Measurements from ENCODE around the gene AGAP3. TPM values are rescaled to one million over a fixed set of nuclear protein-coding genes. Genes with fewer than 3 reads are reported as not detected.

AGAP3 gene
- total RNA-seq, 1 experiment from 2014 or later: 103 TPM

DNA sequence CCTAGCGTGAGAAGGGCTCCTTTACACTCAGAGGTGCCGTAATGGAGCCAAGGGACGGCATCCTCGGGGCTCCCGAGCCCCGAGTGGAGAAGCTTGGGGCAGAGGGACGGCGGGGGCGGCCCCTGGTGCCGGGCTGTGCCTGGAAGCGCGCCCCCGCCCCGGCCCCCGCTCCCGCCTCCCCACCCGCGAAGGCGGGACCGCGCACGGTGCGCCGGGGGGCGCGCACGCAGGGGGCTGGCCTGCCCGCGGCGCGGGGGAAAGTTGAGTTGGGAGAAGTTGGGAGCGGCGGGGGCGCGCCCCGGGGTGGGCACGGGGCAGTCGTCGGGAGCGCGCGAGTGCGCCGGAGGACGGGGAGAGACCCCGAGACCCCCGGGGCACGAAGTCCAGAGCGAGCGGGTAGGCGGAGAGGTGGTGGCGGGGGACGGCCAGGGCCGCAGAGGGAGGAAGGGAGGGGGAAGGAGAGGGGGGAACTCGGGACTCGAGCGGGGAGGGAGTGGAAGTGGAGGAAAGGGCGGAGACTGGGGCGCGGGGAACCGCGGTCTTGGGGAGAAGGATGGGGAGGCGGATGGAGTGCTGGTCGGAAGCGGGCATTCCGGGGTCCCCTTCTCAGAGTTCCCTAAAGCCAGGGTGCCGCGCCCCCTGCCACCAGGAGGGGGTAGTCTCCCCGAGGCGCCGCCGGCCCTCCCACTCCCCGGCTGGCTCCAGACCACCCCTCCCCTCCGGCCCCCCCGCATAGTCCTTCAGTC is 26.7 kb upstream of the AGAP3 start, which contains the start of gene SLC4A2:
Gene SLC4A2, plus strand, starts transcription at position 223 of the 746 bp plus-strand sequence. CDS start 2,399 bp downstream, outside the sequence.
- peak; percentile 28 for ATAC-seq
- H3K4me1 ChIP-seq (ENCODE audit: control insufficient read depth, insufficient read depth, low read length): peaks cover 38% of the 10 kb centered on the region

DNA sequence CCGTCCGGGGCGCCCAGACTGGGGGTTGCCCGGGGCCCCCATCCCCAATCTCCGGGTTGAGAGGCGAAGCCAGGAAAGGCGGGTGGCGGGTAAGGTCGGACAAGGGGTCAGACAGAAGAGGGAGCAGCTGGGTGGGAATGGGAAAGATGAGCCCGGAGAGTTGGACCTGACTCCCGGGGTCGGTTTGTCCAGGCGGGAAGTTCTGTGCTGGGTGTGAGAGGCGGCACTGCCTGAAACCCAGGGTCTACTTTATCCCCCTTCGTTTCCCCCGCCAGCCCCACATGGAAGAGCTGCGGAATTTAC is 26.2 kb upstream of the AGAP3 start:
- no TSS peak for BruUV-seq (replicated peaks)
- intact Hi-C loops (cut with micrococcal nuclease; ENCODE audit: unreplicated experiment): no loop called here
- Histone ChIP-seq H3K27ac (ENCODE audit: low read length) (peak overlapping the region; percentile 94), H3K27me3 (ENCODE audit: control insufficient read depth, insufficient read depth, low read length) (no peaks in the 10 kb centered on the region), H3K4me3 (ENCODE audit: low read depth in 2 of 2, low read length in 2 of 2) (peak overlapping the region; percentile 83 to 94), H3K36me3 (ENCODE audit: control insufficient read depth, insufficient read depth, low read length) (peaks cover 5% of the 10 kb centered on the region), H3K9me3 (ENCODE audit: control insufficient read depth, insufficient read depth, low read depth, low read length) (no peaks in the 10 kb centered on the region), H3K4me1 (ENCODE audit: control insufficient read depth, insufficient read depth, low read length) (peaks cover 41% of the 10 kb centered on the region)
- DNase-seq (ENCODE audit: low read depth, low spot score): no peak
- in situ Hi-C loops (cut with HindIII; ENCODE audit: low pct_unique_long_range_greater_than_20kb, low sequenced_read_pairs): no loop called here
- no peak for ATAC-seq
- POLR2A ChIA-PET: interaction anchor here (0.7 kb wide), 1 partner anchor 21 kb away, joined by 3 read pairs; no protein-coding TSS in a partner anchor
- CTCF ChIA-PET: interaction anchor here (0.7 kb wide), 1 partner anchor 22 kb away, joined by 3 read pairs; no protein-coding TSS in a partner anchor
- TF ChIP-seq, protein P1, sequence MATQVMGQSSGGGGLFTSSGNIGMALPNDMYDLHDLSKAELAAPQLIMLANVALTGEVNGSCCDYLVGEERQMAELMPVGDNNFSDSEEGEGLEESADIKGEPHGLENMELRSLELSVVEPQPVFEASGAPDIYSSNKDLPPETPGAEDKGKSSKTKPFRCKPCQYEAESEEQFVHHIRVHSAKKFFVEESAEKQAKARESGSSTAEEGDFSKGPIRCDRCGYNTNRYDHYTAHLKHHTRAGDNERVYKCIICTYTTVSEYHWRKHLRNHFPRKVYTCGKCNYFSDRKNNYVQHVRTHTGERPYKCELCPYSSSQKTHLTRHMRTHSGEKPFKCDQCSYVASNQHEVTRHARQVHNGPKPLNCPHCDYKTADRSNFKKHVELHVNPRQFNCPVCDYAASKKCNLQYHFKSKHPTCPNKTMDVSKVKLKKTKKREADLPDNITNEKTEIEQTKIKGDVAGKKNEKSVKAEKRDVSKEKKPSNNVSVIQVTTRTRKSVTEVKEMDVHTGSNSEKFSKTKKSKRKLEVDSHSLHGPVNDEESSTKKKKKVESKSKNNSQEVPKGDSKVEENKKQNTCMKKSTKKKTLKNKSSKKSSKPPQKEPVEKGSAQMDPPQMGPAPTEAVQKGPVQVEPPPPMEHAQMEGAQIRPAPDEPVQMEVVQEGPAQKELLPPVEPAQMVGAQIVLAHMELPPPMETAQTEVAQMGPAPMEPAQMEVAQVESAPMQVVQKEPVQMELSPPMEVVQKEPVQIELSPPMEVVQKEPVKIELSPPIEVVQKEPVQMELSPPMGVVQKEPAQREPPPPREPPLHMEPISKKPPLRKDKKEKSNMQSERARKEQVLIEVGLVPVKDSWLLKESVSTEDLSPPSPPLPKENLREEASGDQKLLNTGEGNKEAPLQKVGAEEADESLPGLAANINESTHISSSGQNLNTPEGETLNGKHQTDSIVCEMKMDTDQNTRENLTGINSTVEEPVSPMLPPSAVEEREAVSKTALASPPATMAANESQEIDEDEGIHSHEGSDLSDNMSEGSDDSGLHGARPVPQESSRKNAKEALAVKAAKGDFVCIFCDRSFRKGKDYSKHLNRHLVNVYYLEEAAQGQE (IDR thresholded peaks at IDR 0.05; ENCODE audit: insufficient read depth in 1 of 2, low read depth in 2 of 2, low read length in 1 of 2): no peak
- TF ChIP-seq TCF7L2 (IDR thresholded peaks at IDR 0.05; ENCODE audit: low read depth, low read length) (no peak), SIN3A (IDR thresholded peaks at IDR 0.05; ENCODE audit: borderline replicate concordance, insufficient read depth, low read depth, low read length) (no peak), POLR2AphosphoS5 (IDR thresholded peaks at IDR 0.05; ENCODE audit: low read depth, low read length) (no peak)
- TF ChIP-seq, protein P2, sequence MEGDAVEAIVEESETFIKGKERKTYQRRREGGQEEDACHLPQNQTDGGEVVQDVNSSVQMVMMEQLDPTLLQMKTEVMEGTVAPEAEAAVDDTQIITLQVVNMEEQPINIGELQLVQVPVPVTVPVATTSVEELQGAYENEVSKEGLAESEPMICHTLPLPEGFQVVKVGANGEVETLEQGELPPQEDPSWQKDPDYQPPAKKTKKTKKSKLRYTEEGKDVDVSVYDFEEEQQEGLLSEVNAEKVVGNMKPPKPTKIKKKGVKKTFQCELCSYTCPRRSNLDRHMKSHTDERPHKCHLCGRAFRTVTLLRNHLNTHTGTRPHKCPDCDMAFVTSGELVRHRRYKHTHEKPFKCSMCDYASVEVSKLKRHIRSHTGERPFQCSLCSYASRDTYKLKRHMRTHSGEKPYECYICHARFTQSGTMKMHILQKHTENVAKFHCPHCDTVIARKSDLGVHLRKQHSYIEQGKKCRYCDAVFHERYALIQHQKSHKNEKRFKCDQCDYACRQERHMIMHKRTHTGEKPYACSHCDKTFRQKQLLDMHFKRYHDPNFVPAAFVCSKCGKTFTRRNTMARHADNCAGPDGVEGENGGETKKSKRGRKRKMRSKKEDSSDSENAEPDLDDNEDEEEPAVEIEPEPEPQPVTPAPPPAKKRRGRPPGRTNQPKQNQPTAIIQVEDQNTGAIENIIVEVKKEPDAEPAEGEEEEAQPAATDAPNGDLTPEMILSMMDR (IDR thresholded peaks at IDR 0.05): no peak

More for the DNA sequence above, 26.7 kb upstream of the AGAP3 start, which contains the start of gene SLC4A2:
- BruUV-seq (replicated peaks): no TSS peak
- Histone ChIP-seq H3K27me3 (ENCODE audit: control insufficient read depth, insufficient read depth, low read length) (no peaks in the 10 kb centered on the region), H3K4me3 (ENCODE audit: low read depth in 2 of 2, low read length in 2 of 2) (peak within 1 kb of the TSS; percentile 83 to 94), H3K9me3 (ENCODE audit: control insufficient read depth, insufficient read depth, low read depth, low read length) (no peaks in the 10 kb centered on the region), H3K27ac (ENCODE audit: low read length) (peak within 1 kb of the TSS; percentile 99), H3K36me3 (ENCODE audit: control insufficient read depth, insufficient read depth, low read length) (peaks cover 2% of the 10 kb centered on the region; the same call in 1 of the 2 replicates)
- POLR2A ChIA-PET: interaction anchor here (0.7 kb wide), 1 partner anchor 21 kb away, joined by 3 read pairs; no protein-coding TSS in a partner anchor
- in situ Hi-C loops (cut with HindIII; ENCODE audit: low pct_unique_long_range_greater_than_20kb, low sequenced_read_pairs) (no loop called here), intact Hi-C loops (cut with micrococcal nuclease; ENCODE audit: unreplicated experiment) (no loop called here)
- TF ChIP-seq SIN3A (IDR thresholded peaks at IDR 0.05; ENCODE audit: borderline replicate concordance, insufficient read depth, low read depth, low read length): no peak
- no peak for TF ChIP-seq POLR2AphosphoS5 (IDR thresholded peaks at IDR 0.05; ENCODE audit: low read depth, low read length)
- no peak for TF ChIP-seq TCF7L2 (IDR thresholded peaks at IDR 0.05; ENCODE audit: low read depth, low read length)
- TF ChIP-seq, protein P2 (IDR thresholded peaks at IDR 0.05): no peak; the same call in 1 of the 2 replicates
- TF ChIP-seq, protein P1 (IDR thresholded peaks at IDR 0.05; ENCODE audit: insufficient read depth in 1 of 2, low read depth in 2 of 2, low read length in 1 of 2): no peak
- CTCF ChIA-PET: interaction anchor here (0.7 kb wide), 1 partner anchor 23 kb away, joined by 3 read pairs; no protein-coding TSS in a partner anchor
- no peak for DNase-seq (ENCODE audit: low read depth, low spot score)

Measured in Panc1 (cell line).